Tibial artery (tissue), 4 donors: ENCODE results near the gene SLC16A10.

Experiments
- DNase-seq, 2 donors: peaks; one replicate each; pipeline ENCODE4 v3.0.0-alpha.2; 2019
- H3K27ac ChIP-seq, 2 donors: fragments of 200-600 bp; sonication (generic) in 1 of 2; 1 replicate in 1 of 2; 2 replicates in 1 of 2; pipeline ENCODE4 v1.5.1; 2018 to 2019; ENCODE audit warnings: mild to moderate bottlenecking in 1 of 2
- H3K27me3 ChIP-seq, 2 donors: fragments of 200-600 bp; sonication (generic) in 1 of 2; one replicate each; pipeline versions ENCODE4 v1.5.1 to v1.6.0; 2016 to 2019
- H3K36me3 ChIP-seq, 3 donors: fragments of 200-600 bp; sonication (generic) in 2 of 3; one replicate each; pipeline ENCODE4 v1.5.1; 2016 to 2019; ENCODE audit warnings: mild to moderate bottlenecking in 2 of 3
- H3K4me1 ChIP-seq, 4 donors: fragments of 200-600 bp; sonication (generic) in 2 of 4; 1 replicate in 3 of 4; 2 replicates in 1 of 4; pipeline ENCODE4 v1.5.1; 2016 to 2019
- H3K4me3 ChIP-seq, 2 donors: fragments of 200-600 bp; sonication (generic) in 1 of 2; 1 replicate in 1 of 2; 2 replicates in 1 of 2; pipeline ENCODE4 v1.5.1; 2018 to 2019; ENCODE audit warnings: mild to moderate bottlenecking in 2 of 2
- H3K9me3 ChIP-seq, 3 donors: fragments of 200-600 bp; sonication (generic) in 1 of 3; one replicate each; pipeline ENCODE4 v1.5.1; 2016 to 2019
- intact Hi-C: fragments of 100-400 bp; cut with DNase I; formaldehyde crosslinking; loops from one replicate; pipeline ENCODE4 v1.15.0; 2023; ENCODE audit warnings: low total_unique reads
- TF ChIP-seq, protein P1 (sequence below), 2 experiments: fragments of 200-600 bp in 1 of 2; fragments of 450-650 bp in 1 of 2; IDR thresholded peaks; one replicate each; pipeline ENCODE4 v1.5.1; 2017 to 2019; ENCODE audit warnings: antibody characterized with exemption in 2 of 2, mild to moderate bottlenecking in 1 of 2, moderate library complexity in 1 of 2

SLC16A10 gene

DNA sequence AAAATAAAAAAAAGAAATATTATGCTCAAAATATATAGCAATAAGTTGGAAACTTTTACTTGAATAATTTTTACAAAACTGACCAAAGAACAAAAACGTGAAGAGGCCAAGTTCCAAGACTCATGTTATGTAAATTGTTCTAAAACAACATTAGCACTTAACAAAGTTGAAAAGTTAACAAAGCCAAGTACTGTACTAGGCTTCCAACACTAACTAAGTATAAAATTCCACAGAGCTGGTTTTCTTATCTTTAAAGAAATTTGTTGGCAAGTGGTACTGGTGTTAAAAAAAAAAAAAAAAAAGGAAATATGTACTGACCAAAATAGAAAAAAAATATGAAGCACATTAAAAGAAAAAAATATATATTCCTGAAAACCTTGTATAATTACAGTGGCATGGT lies 127.8 kb downstream of the SLC16A10 start:
- TF ChIP-seq, protein P1, sequence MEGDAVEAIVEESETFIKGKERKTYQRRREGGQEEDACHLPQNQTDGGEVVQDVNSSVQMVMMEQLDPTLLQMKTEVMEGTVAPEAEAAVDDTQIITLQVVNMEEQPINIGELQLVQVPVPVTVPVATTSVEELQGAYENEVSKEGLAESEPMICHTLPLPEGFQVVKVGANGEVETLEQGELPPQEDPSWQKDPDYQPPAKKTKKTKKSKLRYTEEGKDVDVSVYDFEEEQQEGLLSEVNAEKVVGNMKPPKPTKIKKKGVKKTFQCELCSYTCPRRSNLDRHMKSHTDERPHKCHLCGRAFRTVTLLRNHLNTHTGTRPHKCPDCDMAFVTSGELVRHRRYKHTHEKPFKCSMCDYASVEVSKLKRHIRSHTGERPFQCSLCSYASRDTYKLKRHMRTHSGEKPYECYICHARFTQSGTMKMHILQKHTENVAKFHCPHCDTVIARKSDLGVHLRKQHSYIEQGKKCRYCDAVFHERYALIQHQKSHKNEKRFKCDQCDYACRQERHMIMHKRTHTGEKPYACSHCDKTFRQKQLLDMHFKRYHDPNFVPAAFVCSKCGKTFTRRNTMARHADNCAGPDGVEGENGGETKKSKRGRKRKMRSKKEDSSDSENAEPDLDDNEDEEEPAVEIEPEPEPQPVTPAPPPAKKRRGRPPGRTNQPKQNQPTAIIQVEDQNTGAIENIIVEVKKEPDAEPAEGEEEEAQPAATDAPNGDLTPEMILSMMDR (IDR thresholded peaks at IDR 0.05), result no peak
- intact Hi-C loops, result no loop called here
- peaks cover 0 to 17% (median 0%) of the 10 kb centered on the region in 4 donors for H3K4me1 ChIP-seq
- no peaks in the 10 kb centered on the region for H3K9me3 ChIP-seq
- H3K27me3 ChIP-seq, result no peaks in the 10 kb centered on the region
- H3K4me3 ChIP-seq, result no peak overlapping the region
- H3K27ac ChIP-seq, result no peak overlapping the region
- H3K36me3 ChIP-seq, result no peaks in the 10 kb centered on the region
- no peak for DNase-seq

DNA sequence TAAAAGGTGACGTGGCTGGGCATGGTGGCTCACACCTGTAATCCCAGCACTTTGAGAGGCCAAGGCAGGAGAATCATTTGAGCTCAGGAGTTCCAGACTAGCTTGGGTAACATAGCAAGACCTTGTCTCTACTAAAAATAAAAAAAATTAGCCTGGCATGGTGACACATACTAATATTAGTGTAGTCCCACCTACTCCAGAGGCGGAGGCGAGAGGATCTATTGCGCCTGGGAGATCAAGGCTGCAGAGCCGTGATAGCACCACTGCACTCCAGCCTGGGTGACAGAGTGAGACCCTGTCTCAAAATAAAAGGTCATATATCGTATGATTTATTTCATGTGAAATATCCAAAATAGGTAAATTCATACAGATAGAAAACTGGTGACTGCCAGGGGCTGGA lies 132.5 kb downstream of the SLC16A10 start:
- Histone ChIP-seq H3K27me3 (no peaks in the 10 kb centered on the region), H3K27ac (no peak overlapping the region), H3K4me1 (peaks cover 0 to 12% (median 0%) of the 10 kb centered on the region in 4 donors), H3K9me3 (no peaks in the 10 kb centered on the region), H3K36me3 (no peaks in the 10 kb centered on the region), H3K4me3 (no peak overlapping the region)
- intact Hi-C loops, result no loop called here
- no peak for DNase-seq
- TF ChIP-seq, protein P1 (IDR thresholded peaks at IDR 0.05), result no peak

DNA sequence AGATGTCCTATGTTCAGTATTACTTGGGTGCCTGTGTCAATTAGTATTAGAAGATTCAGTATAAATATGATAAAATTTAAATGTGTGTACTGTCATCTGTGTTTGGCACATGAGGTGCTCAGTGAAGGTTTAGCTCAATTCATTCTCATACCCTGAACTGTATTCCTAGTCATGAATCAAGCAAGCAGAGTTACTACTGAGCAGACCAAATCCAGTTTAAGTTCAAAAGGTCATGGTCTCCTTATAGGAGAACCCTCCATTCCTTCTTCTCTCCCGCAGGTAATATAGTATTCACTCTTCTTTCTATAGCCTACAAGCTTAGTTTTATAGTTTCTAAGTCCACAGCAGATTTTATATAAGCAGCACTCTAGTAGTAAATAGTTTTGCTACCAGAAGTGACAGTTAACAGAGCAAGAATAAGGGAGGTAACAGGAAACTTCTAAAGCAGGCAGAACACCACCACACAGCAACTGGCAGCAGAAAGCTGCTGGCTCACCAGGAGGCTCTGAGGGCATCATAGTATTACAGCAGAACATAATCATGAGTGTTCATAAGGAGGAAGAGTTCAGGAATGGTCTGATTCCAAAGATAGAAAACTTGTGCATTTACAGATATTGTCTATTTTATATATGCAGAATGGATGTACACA lies 133.2 kb downstream of the SLC16A10 start:
- H3K9me3 ChIP-seq, result no peaks in the 10 kb centered on the region
- no peaks in the 10 kb centered on the region for H3K27me3 ChIP-seq
- no peaks in the 10 kb centered on the region for H3K36me3 ChIP-seq
- intact Hi-C loops, result no loop called here
- no peak overlapping the region for H3K4me3 ChIP-seq
- no peak overlapping the region for H3K27ac ChIP-seq
- H3K4me1 ChIP-seq, result peaks cover 0 to 6% (median 0%) of the 10 kb centered on the region in 4 donors
- TF ChIP-seq, protein P1 (IDR thresholded peaks at IDR 0.05), result no peak
- DNase-seq, result no peak

DNA sequence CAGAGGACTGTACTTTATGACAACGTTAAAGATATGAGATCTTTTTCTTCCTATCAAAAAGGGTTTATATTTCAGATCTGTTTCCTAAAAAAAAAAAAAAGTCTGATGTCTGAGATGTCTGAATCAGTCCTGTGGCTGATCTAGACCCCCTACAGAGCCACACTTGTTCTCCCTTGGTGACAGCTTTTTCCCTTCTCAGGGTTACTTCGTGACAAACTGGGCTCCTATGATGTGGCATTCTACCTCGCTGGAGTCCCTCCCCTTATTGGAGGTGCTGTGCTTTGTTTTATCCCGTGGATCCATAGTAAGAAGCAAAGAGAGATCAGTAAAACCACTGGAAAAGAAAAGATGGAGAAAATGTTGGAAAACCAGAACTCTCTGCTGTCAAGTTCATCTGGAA lies 134.5 kb downstream of the SLC16A10 start:
- Histone ChIP-seq H3K4me3 (no peak overlapping the region), H3K27ac (no peak overlapping the region), H3K27me3 (no peaks in the 10 kb centered on the region), H3K4me1 (no peaks in the 10 kb centered on the region), H3K9me3 (no peaks in the 10 kb centered on the region), H3K36me3 (no peaks in the 10 kb centered on the region)
- DNase-seq, result no peak
- TF ChIP-seq, protein P1 (IDR thresholded peaks at IDR 0.05), result no peak
- intact Hi-C loops, result no loop called here

DNA sequence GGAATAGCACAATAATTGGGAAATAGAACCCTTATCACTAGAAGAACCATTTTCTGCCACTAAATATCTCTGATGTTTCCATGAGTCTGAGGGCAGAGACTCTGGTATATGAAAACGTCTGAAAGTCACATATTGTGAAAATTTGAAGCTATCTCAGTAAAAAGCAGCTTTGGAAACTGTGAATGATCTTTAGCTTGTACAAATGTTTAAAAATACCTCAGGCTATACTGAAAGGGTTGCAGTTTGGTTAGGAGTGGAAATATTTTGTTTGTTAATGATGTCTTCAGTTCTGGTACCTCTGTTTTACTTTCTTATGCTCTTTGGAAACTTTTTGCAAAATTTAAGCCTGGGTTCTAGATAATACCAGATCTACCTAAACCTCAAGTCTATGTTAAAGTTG lies 135.0 kb downstream of the SLC16A10 start:
- intact Hi-C loops, result no loop called here
- Histone ChIP-seq H3K27ac (no peak overlapping the region), H3K9me3 (no peaks in the 10 kb centered on the region), H3K4me3 (no peak overlapping the region), H3K4me1 (no peaks in the 10 kb centered on the region), H3K36me3 (no peaks in the 10 kb centered on the region), H3K27me3 (no peaks in the 10 kb centered on the region)
- TF ChIP-seq, protein P1 (IDR thresholded peaks at IDR 0.05), result no peak
- DNase-seq, result no peak

DNA sequence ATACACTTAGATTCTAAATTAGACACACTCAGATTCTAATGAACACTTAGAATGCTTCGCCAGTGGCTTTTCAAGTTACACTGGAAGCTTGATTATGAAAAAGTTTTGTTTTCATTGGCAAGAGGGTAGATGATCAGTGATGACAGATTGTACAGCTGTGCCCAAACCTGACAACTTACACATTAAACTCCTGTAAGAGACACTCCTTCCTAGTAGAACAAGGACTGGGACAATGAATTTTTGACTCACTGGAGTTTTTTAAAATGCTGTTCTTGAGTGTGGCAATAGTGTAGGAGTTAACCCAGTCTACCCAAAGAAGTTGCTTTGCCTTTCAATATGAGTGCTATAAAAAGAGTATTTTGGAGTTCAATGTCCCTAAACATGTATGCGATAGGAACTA lies 140.8 kb downstream of the SLC16A10 start:
- Histone ChIP-seq H3K36me3 (no peaks in the 10 kb centered on the region), H3K4me3 (no peak overlapping the region), H3K27ac (no peak overlapping the region), H3K27me3 (no peaks in the 10 kb centered on the region), H3K9me3 (no peaks in the 10 kb centered on the region), H3K4me1 (peaks cover 0 to 21% (median 0%) of the 10 kb centered on the region in 4 donors)
- no peak for DNase-seq
- intact Hi-C loops, result no loop called here
- TF ChIP-seq, protein P1 (IDR thresholded peaks at IDR 0.05), result no peak
